Activated B cell treated with CpG ODN at 0.5 μM for 24 hours (primary cell): Measurements from ENCODE around the gene AGA. TPM values are rescaled to one million over a fixed set of nuclear protein-coding genes. Genes with fewer than 3 reads are reported as not detected.

Source experiments
- ATAC-seq: fragments of 200-7000 bp; cut with Tn5 transposase; one replicate; pipeline ENCODE4 v1.10.0; 2021; ENCODE audit warnings: low read depth, mild to moderate bottlenecking, moderate library complexity
- CTCF ChIA-PET: fragments of 350-600 bp; sonication (Branson Sonifier 250); formaldehyde crosslinking; loops from one replicate; lab custom pipeline; 2021; ENCODE audit warnings: antibody characterized with exemption; lab: Charles Lee
- POLR2A ChIA-PET: fragments of 350-600 bp; sonication (Branson Sonifier 250); formaldehyde crosslinking; loops from one replicate; lab custom pipeline; 2021; ENCODE audit warnings: antibody characterized with exemption; lab: Charles Lee
- DNase-seq: peaks from one replicate; pipeline ENCODE4 v3.0.0; 2022
- H3K27ac Mint-ChIP-seq: one replicate; pipeline ENCODE4 v1.8.0; 2020; ENCODE audit warnings: mixed read lengths
- H3K27me3 Mint-ChIP-seq: one replicate; pipeline ENCODE4 v1.8.0; 2021; ENCODE audit warnings: mixed read lengths
- H3K36me3 Mint-ChIP-seq: one replicate; pipeline ENCODE4 v1.8.0; 2021; ENCODE audit warnings: low read depth, mixed read lengths
- H3K4me1 Mint-ChIP-seq: one replicate; pipeline ENCODE4 v1.8.0; 2021; ENCODE audit warnings: mixed read lengths
- H3K4me3 Mint-ChIP-seq: one replicate; pipeline ENCODE4 v1.8.0; 2020; ENCODE audit warnings: mild to moderate bottlenecking, mixed read lengths
- H3K9me3 Mint-ChIP-seq: one replicate; pipeline ENCODE4 v1.8.0; 2020; ENCODE audit warnings: mixed read lengths
- intact Hi-C: fragments of 100-400 bp; cut with micrococcal nuclease; formaldehyde crosslinking; loops from one replicate; pipeline ENCODE4 v1.15.1; 2024
- total RNA-seq: library from RNA; stranded (reverse); gene quantifications from 2 replicates; pipeline ENCODE4 v1.2.3, GENCODE V29; 2022
- TF ChIP-seq, protein P1 (sequence below): fragments of 200-600 bp; IDR thresholded peaks from one replicate; pipeline ENCODE4 v1.8.0; 2022; ENCODE audit warnings: antibody characterized with exemption, mild to moderate bottlenecking

Gene AGA
- total RNA-seq, 1 donor from 2014 or later = 27.7 TPM

DNA sequence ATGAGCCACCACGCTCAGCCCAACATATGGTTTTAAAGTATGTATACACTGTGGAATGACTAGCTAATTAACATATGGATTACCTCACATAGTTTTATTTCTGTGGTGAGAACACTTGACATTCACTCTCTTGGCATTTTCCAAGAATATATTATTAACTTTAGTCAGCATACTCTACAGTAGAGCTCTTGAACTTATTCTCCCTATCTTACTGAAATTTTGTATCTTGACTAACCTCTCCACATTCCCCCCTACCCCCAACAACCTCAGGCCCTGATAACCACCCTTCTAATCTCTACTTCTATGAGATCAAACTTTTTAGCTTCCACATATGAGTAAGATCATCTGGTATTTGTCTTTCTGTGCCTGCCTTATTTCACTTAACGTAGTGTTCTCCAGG, 38.6 kb upstream of the AGA start:
- ATAC-seq = no peak
- H3K36me3 Mint-ChIP-seq = no peaks in the 10 kb centered on the region
- DNase-seq = no peak
- TF ChIP-seq, protein P1, sequence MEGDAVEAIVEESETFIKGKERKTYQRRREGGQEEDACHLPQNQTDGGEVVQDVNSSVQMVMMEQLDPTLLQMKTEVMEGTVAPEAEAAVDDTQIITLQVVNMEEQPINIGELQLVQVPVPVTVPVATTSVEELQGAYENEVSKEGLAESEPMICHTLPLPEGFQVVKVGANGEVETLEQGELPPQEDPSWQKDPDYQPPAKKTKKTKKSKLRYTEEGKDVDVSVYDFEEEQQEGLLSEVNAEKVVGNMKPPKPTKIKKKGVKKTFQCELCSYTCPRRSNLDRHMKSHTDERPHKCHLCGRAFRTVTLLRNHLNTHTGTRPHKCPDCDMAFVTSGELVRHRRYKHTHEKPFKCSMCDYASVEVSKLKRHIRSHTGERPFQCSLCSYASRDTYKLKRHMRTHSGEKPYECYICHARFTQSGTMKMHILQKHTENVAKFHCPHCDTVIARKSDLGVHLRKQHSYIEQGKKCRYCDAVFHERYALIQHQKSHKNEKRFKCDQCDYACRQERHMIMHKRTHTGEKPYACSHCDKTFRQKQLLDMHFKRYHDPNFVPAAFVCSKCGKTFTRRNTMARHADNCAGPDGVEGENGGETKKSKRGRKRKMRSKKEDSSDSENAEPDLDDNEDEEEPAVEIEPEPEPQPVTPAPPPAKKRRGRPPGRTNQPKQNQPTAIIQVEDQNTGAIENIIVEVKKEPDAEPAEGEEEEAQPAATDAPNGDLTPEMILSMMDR = no peak
- H3K9me3 Mint-ChIP-seq = no peaks in the 10 kb centered on the region
- H3K27ac Mint-ChIP-seq = no peak overlapping the region
- no peak overlapping the region for H3K4me3 Mint-ChIP-seq
- no peaks in the 10 kb centered on the region for H3K4me1 Mint-ChIP-seq
- CTCF ChIA-PET = no interaction called here
- POLR2A ChIA-PET = no interaction called here
- intact Hi-C loops = no loop called here
- H3K27me3 Mint-ChIP-seq = no peaks in the 10 kb centered on the region

DNA sequence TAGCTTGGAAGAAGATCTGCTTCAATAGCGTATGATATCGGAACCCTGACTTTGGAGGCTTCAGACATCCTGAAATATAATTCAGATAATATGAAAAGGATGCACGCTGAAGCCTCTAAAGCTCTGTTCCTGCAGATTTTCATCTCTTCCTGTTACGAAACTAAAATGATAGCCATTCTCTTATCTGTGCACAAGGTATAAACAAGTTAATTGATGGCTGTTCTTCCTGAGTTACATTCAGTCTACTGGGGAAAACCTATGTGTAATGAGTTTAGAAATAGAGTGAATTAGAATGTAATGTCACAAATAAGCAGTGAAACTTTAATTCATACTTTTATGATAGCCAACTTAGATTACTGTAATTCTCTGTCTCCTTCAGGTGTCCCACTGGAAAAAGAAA, 36.8 kb upstream of the AGA start:
- H3K4me3 Mint-ChIP-seq = no peak overlapping the region
- no peaks in the 10 kb centered on the region for H3K36me3 Mint-ChIP-seq
- H3K4me1 Mint-ChIP-seq = no peaks in the 10 kb centered on the region
- DNase-seq (no peak), ATAC-seq (no peak)
- no peaks in the 10 kb centered on the region for H3K9me3 Mint-ChIP-seq
- TF ChIP-seq, protein P1 = no peak
- ChIA-PET POLR2A (no interaction called here), CTCF (no interaction called here)
- no peaks in the 10 kb centered on the region for H3K27me3 Mint-ChIP-seq
- no peak overlapping the region for H3K27ac Mint-ChIP-seq
- intact Hi-C loops = no loop called here

DNA sequence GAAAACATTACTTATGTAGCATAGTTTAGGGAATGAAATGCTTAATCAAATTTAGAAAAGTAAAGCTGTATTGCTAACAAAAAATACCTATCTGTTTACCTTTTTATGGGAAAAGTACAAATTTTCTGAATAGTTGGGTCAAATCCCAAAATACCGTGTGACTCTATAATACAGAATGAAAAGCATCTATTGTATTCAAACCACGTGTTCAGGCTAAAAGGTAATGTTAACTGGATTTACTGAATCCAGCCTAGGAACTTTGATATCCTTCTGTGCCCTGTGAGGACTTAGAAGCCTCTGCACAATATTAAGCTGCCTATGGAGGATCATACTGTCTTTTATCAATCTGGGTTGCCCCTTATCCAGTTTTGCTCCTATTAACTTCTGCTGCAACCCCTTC, 36.3 kb upstream of the AGA start:
- intact Hi-C loops = no loop called here
- no peak for DNase-seq
- Mint-ChIP-seq H3K4me1 (no peaks in the 10 kb centered on the region), H3K27me3 (no peaks in the 10 kb centered on the region), H3K4me3 (no peak overlapping the region), H3K36me3 (no peaks in the 10 kb centered on the region), H3K27ac (no peak overlapping the region), H3K9me3 (no peaks in the 10 kb centered on the region)
- ChIA-PET CTCF (no interaction called here), POLR2A (no interaction called here)
- TF ChIP-seq, protein P1 = no peak
- no peak for ATAC-seq

DNA sequence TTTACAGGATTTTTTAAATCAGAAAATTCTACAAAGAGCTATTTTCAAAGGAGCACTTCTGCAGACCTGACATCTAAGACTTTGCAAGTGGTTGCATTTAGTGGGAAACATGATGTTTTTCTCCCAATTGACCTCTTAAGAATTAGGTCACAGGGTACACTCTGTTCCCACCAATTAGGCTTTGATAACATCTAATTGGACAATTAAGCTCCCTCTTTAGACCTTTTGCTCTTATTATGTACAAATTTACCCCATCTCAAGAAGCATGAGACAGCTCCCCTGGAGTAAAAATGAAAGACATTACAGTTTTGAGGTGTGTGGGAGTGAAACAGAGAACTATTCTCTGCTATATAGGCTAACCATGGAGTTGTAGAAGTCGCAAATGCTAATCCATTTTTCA, 31.8 kb upstream of the AGA start:
- Mint-ChIP-seq H3K4me3 (no peak overlapping the region), H3K36me3 (no peaks in the 10 kb centered on the region), H3K9me3 (no peaks in the 10 kb centered on the region), H3K27ac (no peak overlapping the region), H3K4me1 (no peaks in the 10 kb centered on the region), H3K27me3 (no peaks in the 10 kb centered on the region)
- ChIA-PET POLR2A (no interaction called here), CTCF (no interaction called here)
- DNase-seq = no peak
- TF ChIP-seq, protein P1 = no peak
- ATAC-seq = no peak
- intact Hi-C loops = no loop called here

DNA sequence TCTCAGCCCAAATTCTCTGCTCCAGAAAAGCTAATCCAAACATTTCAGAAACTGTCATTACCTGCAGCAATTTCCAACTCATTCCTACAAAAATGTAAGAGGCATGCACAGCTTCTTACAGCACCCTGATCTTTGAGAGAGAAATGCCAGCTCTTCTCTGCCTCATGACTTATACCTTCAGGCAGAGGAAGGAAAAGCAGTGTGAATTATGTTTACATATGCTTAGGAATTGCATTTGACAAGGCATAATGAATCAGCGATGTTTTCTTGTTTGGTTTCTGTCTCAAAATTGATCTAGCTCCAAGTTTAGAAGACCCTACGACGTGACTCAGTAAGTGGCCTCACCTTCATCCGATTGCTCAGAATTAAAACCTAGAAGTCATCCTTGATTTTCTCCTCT, 21.8 kb upstream of the AGA start:
- TF ChIP-seq, protein P1 = no peak
- ATAC-seq (no peak), DNase-seq (no peak)
- Mint-ChIP-seq H3K4me3 (no peak overlapping the region), H3K36me3 (no peaks in the 10 kb centered on the region), H3K9me3 (no peaks in the 10 kb centered on the region), H3K27ac (no peak overlapping the region), H3K4me1 (no peaks in the 10 kb centered on the region), H3K27me3 (no peaks in the 10 kb centered on the region)
- intact Hi-C loops = no loop called here
- ChIA-PET POLR2A (no interaction called here), CTCF (no interaction called here)
